ENCODE data around the gene IRF4. TPM values are rescaled to one million over a fixed set of nuclear protein-coding genes. Genes with fewer than 3 reads are reported as not detected.

The IRF4 gene
- total and polyA plus RNA-seq, 3 experiments from 2014 or later, result 3.4 to 703 (median 700) TPM

DNA sequence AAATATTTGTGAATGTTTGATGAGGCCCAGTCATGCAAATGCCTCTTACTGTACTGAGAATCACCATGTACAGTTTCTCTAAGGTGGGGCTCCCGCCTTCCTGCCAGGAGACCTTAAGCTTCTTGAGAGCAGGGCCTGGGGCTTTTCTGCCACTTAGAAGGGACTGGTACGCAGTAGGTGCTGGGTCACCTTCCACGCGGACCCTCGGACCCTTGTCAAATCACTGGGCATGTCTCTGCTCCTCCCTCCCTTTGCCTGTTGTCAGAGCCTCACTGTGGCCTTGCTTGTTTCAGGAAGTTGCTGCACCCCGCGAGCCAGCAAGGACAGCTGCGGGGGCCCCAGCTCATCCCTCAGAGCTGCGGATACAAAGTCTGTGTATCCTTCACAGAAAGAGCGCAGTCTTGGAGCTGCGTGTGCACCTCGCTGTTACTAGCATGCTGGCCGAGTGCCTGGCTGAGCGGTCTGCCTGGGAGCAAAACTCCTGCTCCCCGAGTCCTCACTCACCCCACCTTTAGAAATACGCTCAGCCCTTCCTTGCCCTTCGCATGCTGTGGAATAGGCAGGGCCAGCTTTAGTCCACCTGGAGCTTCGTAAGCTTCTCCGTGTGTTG is 30.7 kb upstream of the IRF4 start:
- Mint-ChIP-seq H3K27ac (no peak overlapping the region), H3K4me1 (peaks cover 0 to 16% (median 10%) of the 10 kb centered on the region in 3 donors), H3K36me3 (peaks cover 0 to 7% (median 0%) of the 10 kb centered on the region in 3 donors), H3K9me3 (peaks cover 10 to 23% (median 14%) of the 10 kb centered on the region in 5 donors), H3K27me3 (no peaks in the 10 kb centered on the region), H3K4me3 (no peak overlapping the region)
- DNase-seq, result no peak
- POLR2A ChIA-PET, result no interaction called here
- H3K36me3 ChIP-seq (ENCODE audit: insufficient read depth, low read length), result no peaks in the 10 kb centered on the region
- H3K27me3 ChIP-seq (ENCODE audit: insufficient read depth, low read length, poor library complexity, severe bottlenecking), result no peaks in the 10 kb centered on the region
- no peaks in the 10 kb centered on the region for H3K4me1 ChIP-seq (ENCODE audit: insufficient read depth, low read length)
- H3K27ac ChIP-seq (ENCODE audit: low read depth, low read length), result no peak overlapping the region
- CTCF ChIA-PET, result interaction anchor here (1.2 kb wide), 1 partner anchor 68 kb away, joined by 3 read pairs; no protein-coding TSS in a partner anchor
- H3K4me3 ChIP-seq (ENCODE audit: low read length), result no peak overlapping the region
- H3K9me3 ChIP-seq (ENCODE audit: low read length), result no peaks in the 10 kb centered on the region

DNA sequence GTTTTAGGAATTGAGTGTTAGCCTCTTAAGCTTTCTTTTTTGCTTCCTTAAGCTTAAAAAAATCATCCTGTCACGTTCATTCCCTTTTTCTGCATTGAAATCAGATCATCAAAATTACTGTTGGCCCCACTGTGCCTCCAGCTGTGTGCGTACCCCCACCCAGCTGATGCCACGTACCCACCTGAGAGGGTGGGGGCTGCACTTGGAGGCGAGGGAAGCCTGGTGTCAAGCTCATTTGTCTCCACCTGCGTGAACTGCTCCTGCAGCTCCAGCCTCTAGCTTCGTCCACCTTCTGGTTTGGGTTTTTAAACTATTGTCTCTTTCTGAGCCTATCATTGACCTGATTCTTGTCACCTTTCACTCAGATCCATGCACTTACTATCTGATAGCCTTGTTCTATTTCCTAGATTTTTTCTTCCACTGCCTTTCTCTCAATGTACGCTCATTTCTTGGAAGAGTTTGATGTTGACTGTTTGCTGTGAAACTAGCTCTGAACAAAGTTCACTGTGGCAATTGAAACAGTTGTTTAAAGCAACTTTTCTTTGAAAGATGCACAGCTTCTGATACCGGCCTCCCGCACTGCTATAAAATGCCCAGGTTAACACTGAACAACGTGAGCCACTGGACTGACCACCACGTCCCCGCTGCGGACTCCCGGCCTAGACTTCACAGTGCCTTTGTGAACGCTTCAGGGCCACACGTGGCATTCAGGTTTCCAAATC is 30.0 kb upstream of the IRF4 start:
- Histone ChIP-seq H3K4me3 (ENCODE audit: low read length) (no peak overlapping the region), H3K36me3 (ENCODE audit: insufficient read depth, low read length) (no peaks in the 10 kb centered on the region), H3K27me3 (ENCODE audit: insufficient read depth, low read length, poor library complexity, severe bottlenecking) (no peaks in the 10 kb centered on the region), H3K27ac (ENCODE audit: low read depth, low read length) (no peak overlapping the region), H3K4me1 (ENCODE audit: insufficient read depth, low read length) (no peaks in the 10 kb centered on the region), H3K9me3 (ENCODE audit: low read length) (no peaks in the 10 kb centered on the region)
- peaks cover 11 to 26% (median 14%) of the 10 kb centered on the region in 5 donors for H3K9me3 Mint-ChIP-seq
- peaks cover 0 to 16% (median 10%) of the 10 kb centered on the region in 3 donors for H3K4me1 Mint-ChIP-seq
- H3K27ac Mint-ChIP-seq, result no peak overlapping the region
- ChIA-PET CTCF (interaction anchor here (1.2 kb wide), 1 partner anchor 69 kb away, joined by 3 read pairs; no protein-coding TSS in a partner anchor), POLR2A (no interaction called here)
- H3K4me3 Mint-ChIP-seq, result no peak overlapping the region
- no peak for DNase-seq
- H3K27me3 Mint-ChIP-seq, result no peaks in the 10 kb centered on the region
- peaks cover 0 to 7% (median 0%) of the 10 kb centered on the region in 3 donors for H3K36me3 Mint-ChIP-seq

DNA sequence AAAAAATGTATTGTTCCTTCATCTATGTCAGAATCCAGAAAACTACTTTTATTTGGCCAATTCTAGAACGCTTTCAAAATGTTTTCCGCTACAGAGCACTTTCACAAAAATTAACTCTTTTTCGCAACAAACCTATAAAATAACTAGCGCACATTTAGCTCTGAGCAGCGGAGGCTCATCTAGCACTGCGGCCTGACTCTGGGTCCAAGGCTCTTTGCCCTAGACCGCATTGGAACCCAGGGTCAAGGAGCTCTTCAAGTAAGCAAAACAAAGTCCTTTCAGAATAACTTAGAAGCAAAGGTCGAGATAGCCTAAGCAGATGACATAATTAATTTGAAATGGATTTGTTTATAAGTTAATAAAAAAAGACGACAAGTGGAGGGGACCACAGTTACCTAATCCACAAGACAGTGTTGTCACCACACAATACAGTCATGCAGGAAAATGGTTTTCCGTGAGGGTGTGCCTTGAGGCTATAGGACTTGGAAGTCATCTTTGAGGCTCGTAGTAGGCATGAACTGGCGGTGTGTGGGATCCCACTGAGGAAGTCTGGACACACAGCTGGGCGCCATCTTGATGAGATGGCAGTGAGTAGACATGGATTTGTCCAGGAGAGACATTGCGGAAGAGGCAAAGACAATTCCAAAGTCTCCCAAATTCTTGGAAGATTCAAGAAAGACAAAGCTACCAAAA is 29.2 kb upstream of the IRF4 start:
- DNase-seq, result no peak
- Mint-ChIP-seq H3K4me3 (peak overlapping the region in 1 of 7 donors; percentile 1), H3K27me3 (no peaks in the 10 kb centered on the region), H3K36me3 (peaks cover 0 to 7% (median 0%) of the 10 kb centered on the region in 3 donors), H3K4me1 (peaks cover 0 to 10% (median 10%) of the 10 kb centered on the region in 3 donors), H3K9me3 (peaks cover 11 to 27% (median 14%) of the 10 kb centered on the region in 5 donors), H3K27ac (no peak overlapping the region)
- Histone ChIP-seq H3K4me3 (ENCODE audit: low read length) (no peak overlapping the region), H3K4me1 (ENCODE audit: insufficient read depth, low read length) (no peaks in the 10 kb centered on the region), H3K27ac (ENCODE audit: low read depth, low read length) (no peak overlapping the region), H3K9me3 (ENCODE audit: low read length) (no peaks in the 10 kb centered on the region), H3K36me3 (ENCODE audit: insufficient read depth, low read length) (no peaks in the 10 kb centered on the region), H3K27me3 (ENCODE audit: insufficient read depth, low read length, poor library complexity, severe bottlenecking) (no peaks in the 10 kb centered on the region)
- ChIA-PET CTCF (interaction anchor here (1.2 kb wide), 1 partner anchor 70 kb away, joined by 3 read pairs; no protein-coding TSS in a partner anchor), POLR2A (no interaction called here)

DNA sequence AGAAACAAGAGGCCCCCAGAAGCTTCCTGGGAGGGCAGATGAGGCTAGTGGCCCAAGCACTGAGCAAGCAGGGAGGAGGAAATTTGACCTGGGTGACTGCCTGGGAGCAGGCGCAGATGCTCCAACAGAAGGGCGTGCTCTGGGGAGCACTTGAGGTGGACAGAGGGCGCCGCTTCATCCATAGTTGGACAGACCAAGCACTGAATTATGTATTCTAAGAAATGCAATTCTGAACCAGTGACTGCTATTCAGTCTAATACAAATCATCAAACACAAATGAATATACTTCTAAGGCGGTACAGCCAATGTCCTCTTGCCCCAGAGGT is 28.7 kb upstream of the IRF4 start:
- no peak for DNase-seq
- no peak overlapping the region for H3K4me3 ChIP-seq (ENCODE audit: low read length)
- ChIA-PET POLR2A (no interaction called here), CTCF (no interaction called here)
- H3K36me3 Mint-ChIP-seq, result peaks cover 0 to 7% (median 0%) of the 10 kb centered on the region in 3 donors
- H3K27ac ChIP-seq (ENCODE audit: low read depth, low read length), result no peak overlapping the region
- H3K4me3 Mint-ChIP-seq, result no peak overlapping the region
- H3K27me3 ChIP-seq (ENCODE audit: insufficient read depth, low read length, poor library complexity, severe bottlenecking), result no peaks in the 10 kb centered on the region
- no peaks in the 10 kb centered on the region for H3K27me3 Mint-ChIP-seq
- peaks cover 11 to 27% (median 14%) of the 10 kb centered on the region in 5 donors for H3K9me3 Mint-ChIP-seq
- H3K4me1 ChIP-seq (ENCODE audit: insufficient read depth, low read length), result no peaks in the 10 kb centered on the region
- no peaks in the 10 kb centered on the region for H3K9me3 ChIP-seq (ENCODE audit: low read length)
- peaks cover 0 to 9% (median 8%) of the 10 kb centered on the region in 3 donors for H3K4me1 Mint-ChIP-seq
- no peak overlapping the region for H3K27ac Mint-ChIP-seq
- H3K36me3 ChIP-seq (ENCODE audit: insufficient read depth, low read length), result no peaks in the 10 kb centered on the region

DNA sequence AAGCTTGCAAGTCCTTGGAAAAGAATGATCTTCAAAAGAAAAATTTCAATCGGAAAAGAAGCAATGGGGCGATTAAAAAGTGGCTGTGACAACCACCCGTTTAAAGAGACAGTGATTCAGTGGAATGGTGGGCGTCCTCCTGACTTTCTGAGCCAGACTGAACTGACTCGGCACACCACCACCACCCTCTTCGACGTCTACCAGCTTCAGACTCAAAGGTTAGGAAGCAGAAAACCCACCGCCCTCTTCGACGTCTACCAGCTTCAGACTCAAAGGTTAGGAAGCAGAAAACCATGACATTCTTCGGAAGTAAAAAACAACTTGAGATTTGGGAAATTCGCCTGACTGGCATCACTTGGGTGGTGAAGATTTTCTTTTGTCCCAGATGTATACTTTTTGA is 28.3 kb upstream of the IRF4 start:
- POLR2A ChIA-PET, result no interaction called here

DNA sequence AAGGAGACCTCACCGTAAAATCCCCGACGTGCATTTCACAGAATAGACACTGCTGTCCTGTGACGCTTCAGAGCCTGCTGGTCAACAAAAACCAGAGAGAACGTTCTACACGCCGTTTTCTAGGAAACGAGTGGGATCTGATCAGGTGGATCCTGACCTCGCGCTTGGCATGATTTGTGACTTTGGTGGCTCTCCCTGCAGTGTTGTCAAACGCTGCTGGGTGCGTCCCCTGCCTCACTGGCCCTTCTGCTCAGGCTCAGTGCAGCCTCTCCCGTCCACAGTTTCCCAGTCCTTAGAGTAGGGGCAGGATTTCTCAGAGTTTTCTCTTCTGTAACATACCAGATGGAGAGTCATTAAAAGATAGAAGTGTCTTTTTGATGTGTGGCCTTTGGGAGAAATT is 27.6 kb upstream of the IRF4 start:
- H3K4me1 ChIP-seq (ENCODE audit: insufficient read depth, low read length), result no peaks in the 10 kb centered on the region
- CTCF ChIA-PET, result no interaction called here
- H3K4me3 ChIP-seq (ENCODE audit: low read length), result no peak overlapping the region
- DNase-seq, result no peak
- H3K4me1 Mint-ChIP-seq, result peaks cover 0 to under 1% (median 0%) of the 10 kb centered on the region in 3 donors
- no peaks in the 10 kb centered on the region for H3K36me3 ChIP-seq (ENCODE audit: insufficient read depth, low read length)
- no peak overlapping the region for H3K27ac Mint-ChIP-seq
- H3K9me3 ChIP-seq (ENCODE audit: low read length), result no peaks in the 10 kb centered on the region
- H3K27ac ChIP-seq (ENCODE audit: low read depth, low read length), result no peak overlapping the region
- peaks cover 0 to 2% of the 10 kb centered on the region in 2 donors for H3K27me3 Mint-ChIP-seq
- no peak overlapping the region for H3K4me3 Mint-ChIP-seq
- peaks cover 0 to 7% (median 0%) of the 10 kb centered on the region in 3 donors for H3K36me3 Mint-ChIP-seq
- peaks cover 11 to 22% (median 14%) of the 10 kb centered on the region in 5 donors for H3K9me3 Mint-ChIP-seq
- H3K27me3 ChIP-seq (ENCODE audit: insufficient read depth, low read length, poor library complexity, severe bottlenecking), result no peaks in the 10 kb centered on the region
- POLR2A ChIA-PET, result no interaction called here

More for the DNA sequence above, 28.3 kb upstream of the IRF4 start:
- DNase-seq, result no peak
- no peaks in the 10 kb centered on the region for H3K27me3 ChIP-seq (ENCODE audit: insufficient read depth, low read length, poor library complexity, severe bottlenecking)
- H3K4me3 Mint-ChIP-seq, result no peak overlapping the region
- no peaks in the 10 kb centered on the region for H3K9me3 ChIP-seq (ENCODE audit: low read length)
- CTCF ChIA-PET, result no interaction called here
- peaks cover 0 to 7% (median 4%) of the 10 kb centered on the region in 3 donors for H3K4me1 Mint-ChIP-seq
- H3K27me3 Mint-ChIP-seq, result no peaks in the 10 kb centered on the region
- H3K36me3 Mint-ChIP-seq, result peaks cover 0 to 7% (median 0%) of the 10 kb centered on the region in 3 donors
- no peaks in the 10 kb centered on the region for H3K4me1 ChIP-seq (ENCODE audit: insufficient read depth, low read length)
- H3K4me3 ChIP-seq (ENCODE audit: low read length), result no peak overlapping the region
- peaks cover 11 to 25% (median 14%) of the 10 kb centered on the region in 5 donors for H3K9me3 Mint-ChIP-seq
- H3K36me3 ChIP-seq (ENCODE audit: insufficient read depth, low read length), result no peaks in the 10 kb centered on the region
- no peak overlapping the region for H3K27ac ChIP-seq (ENCODE audit: low read depth, low read length)
- H3K27ac Mint-ChIP-seq, result no peak overlapping the region

DNA sequence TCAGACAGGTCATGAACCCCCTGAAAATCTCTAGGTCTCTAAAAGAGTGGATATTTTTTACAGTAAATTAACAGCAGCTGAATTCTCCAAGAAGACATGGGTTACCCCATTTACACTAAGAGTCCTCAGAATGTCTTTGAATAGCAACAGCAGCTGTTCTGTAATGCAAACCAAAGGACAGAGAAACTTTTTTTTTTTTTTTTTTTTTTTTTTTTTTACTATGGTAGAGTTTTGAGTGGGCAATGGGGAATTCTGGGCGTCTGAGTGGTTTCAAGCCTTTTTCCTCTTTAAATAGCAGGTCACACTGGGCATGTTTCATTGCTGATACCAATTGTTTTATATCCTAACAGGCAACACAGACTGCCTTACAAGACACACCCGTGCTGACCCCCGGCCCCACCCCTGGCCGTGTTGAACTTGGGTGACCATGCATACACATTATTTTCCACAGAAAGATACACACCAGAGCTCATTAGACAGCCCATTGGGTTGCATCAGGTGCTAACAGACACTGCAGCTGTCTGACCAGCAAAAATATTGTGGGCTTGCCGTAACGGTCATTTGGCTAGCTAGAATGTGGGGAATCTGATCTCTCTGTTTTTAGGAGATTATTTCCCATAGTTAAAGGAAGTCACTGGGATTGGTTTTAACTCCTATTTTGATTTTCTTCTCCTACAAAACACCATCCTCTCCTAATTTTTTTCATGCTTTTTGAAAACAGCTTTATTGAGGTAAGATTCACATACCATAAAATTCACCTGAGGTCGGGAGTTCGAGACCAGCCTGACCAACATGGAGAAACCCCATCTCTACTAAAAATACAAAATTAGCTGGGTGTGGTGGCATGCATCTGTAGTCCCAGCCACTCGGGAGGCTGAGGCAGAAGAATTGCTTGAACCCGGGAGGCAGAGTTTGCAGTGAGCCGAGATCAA is 26.7 kb upstream of the IRF4 start:
- peaks cover 14 to 26% (median 15%) of the 10 kb centered on the region in 5 donors for H3K9me3 Mint-ChIP-seq
- H3K36me3 Mint-ChIP-seq, result peaks cover 0 to 7% (median 0%) of the 10 kb centered on the region in 3 donors
- no peak overlapping the region for H3K4me3 ChIP-seq (ENCODE audit: low read length)
- no peak overlapping the region for H3K27ac ChIP-seq (ENCODE audit: low read depth, low read length)
- no peaks in the 10 kb centered on the region for H3K27me3 ChIP-seq (ENCODE audit: insufficient read depth, low read length, poor library complexity, severe bottlenecking)
- POLR2A ChIA-PET, result no interaction called here
- CTCF ChIA-PET, result no interaction called here
- H3K27me3 Mint-ChIP-seq, result peaks cover 4 to 6% of the 10 kb centered on the region in 2 donors
- H3K4me3 Mint-ChIP-seq, result no peak overlapping the region
- no peaks in the 10 kb centered on the region for H3K4me1 ChIP-seq (ENCODE audit: insufficient read depth, low read length)
- no peak for DNase-seq
- no peaks in the 10 kb centered on the region for H3K9me3 ChIP-seq (ENCODE audit: low read length)
- no peak overlapping the region for H3K27ac Mint-ChIP-seq
- no peaks in the 10 kb centered on the region for H3K36me3 ChIP-seq (ENCODE audit: insufficient read depth, low read length)
- no peaks in the 10 kb centered on the region for H3K4me1 Mint-ChIP-seq

Measured in CD8-positive, alpha-beta memory T cell (primary cell).